ENCODE measurements around the gene ZBTB12. TPM values are rescaled to one million over a fixed set of nuclear protein-coding genes. Genes with fewer than 3 reads are reported as not detected.

Gene ZBTB12
- total RNA-seq, 2 experiments from 2014 or later: 17.6 to 20.2 TPM

GRCh38 chr6:31906122-31906521 lies 4.2 kb upstream of the ZBTB12 start:
- DNase-seq (ENCODE audit: low spot score): no peak
- BruUV-seq (replicated peaks): no TSS peak
- no peaks in the 10 kb centered on the region for H3K9me3 ChIP-seq (ENCODE audit: low read length)
- H3K4me3 ChIP-seq (ENCODE audit: low read depth, low read length, poor library complexity, severe bottlenecking): no peak overlapping the region
- no peak overlapping the region for H3K4me2 ChIP-seq (ENCODE audit: low read length)
- no peaks in the 10 kb centered on the region for H3K79me2 ChIP-seq (ENCODE audit: insufficient read depth, low read depth, low read length)
- ChIA-PET POLR2A (interaction anchor here (1.5 kb wide), 1 partner anchor 18 kb away, joined by 4 read pairs; no protein-coding TSS in a partner anchor), CTCF (ENCODE audit: unreplicated experiment) (no interaction called here)
- H3K4me1 ChIP-seq (ENCODE audit: insufficient read depth, low read length, poor library complexity, severe bottlenecking): peaks cover 14% of the 10 kb centered on the region
- no peak for TF ChIP-seq CTCF (conservative IDR thresholded peaks at IDR 0.05; ENCODE audit: low read length)
- TF ChIP-seq EZH2phosphoT487 (IDR thresholded peaks at IDR 0.05; ENCODE audit: borderline replicate concordance, low read depth, low read length): no peak
- no peaks in the 10 kb centered on the region for H4K20me1 ChIP-seq (ENCODE audit: insufficient read depth, low read length)
- no peaks in the 10 kb centered on the region for H3K9me2 ChIP-seq (ENCODE audit: insufficient read depth, low read length)
- H3K27ac ChIP-seq (ENCODE audit: low read depth, low read length, poor library complexity, severe bottlenecking): no peak overlapping the region
- no peaks in the 10 kb centered on the region for H3K36me3 ChIP-seq (ENCODE audit: insufficient read depth, low read length)
- intact Hi-C loops (cut with micrococcal nuclease; ENCODE audit: unreplicated experiment): no loop called here
- no peak overlapping the region for H2AFZ ChIP-seq (ENCODE audit: low read length)

GRCh38 chr6:31905041-31905440 lies 3.2 kb upstream of the ZBTB12 start:
- intact Hi-C loops (cut with micrococcal nuclease; ENCODE audit: unreplicated experiment): no loop called here
- no peak overlapping the region for H3K27ac ChIP-seq (ENCODE audit: low read depth, low read length, poor library complexity, severe bottlenecking)
- no peaks in the 10 kb centered on the region for H4K20me1 ChIP-seq (ENCODE audit: insufficient read depth, low read length)
- H3K9me2 ChIP-seq (ENCODE audit: insufficient read depth, low read length): no peaks in the 10 kb centered on the region
- POLR2A ChIA-PET: interaction anchor here (0.7 to 1.6 kb wide), 3 partner anchors 19 to 61 kb away, joined by 3 to 4 read pairs (median 4); no protein-coding TSS in a partner anchor
- no peaks in the 10 kb centered on the region for H3K9me3 ChIP-seq (ENCODE audit: low read length)
- no peak for DNase-seq (ENCODE audit: low spot score)
- no TSS peak for BruUV-seq (replicated peaks)
- H3K4me1 ChIP-seq (ENCODE audit: insufficient read depth, low read length, poor library complexity, severe bottlenecking): peaks cover 20% of the 10 kb centered on the region
- no peaks in the 10 kb centered on the region for H3K79me2 ChIP-seq (ENCODE audit: insufficient read depth, low read depth, low read length)
- CTCF ChIA-PET (ENCODE audit: unreplicated experiment): no interaction called here
- H3K36me3 ChIP-seq (ENCODE audit: insufficient read depth, low read length): no peaks in the 10 kb centered on the region
- no peak overlapping the region for H3K4me2 ChIP-seq (ENCODE audit: low read length)
- H3K4me3 ChIP-seq (ENCODE audit: low read depth, low read length, poor library complexity, severe bottlenecking): no peak overlapping the region
- H2AFZ ChIP-seq (ENCODE audit: low read length): no peak overlapping the region
- no peak for TF ChIP-seq EZH2phosphoT487 (IDR thresholded peaks at IDR 0.05; ENCODE audit: borderline replicate concordance, low read depth, low read length)
- no peak for TF ChIP-seq CTCF (conservative IDR thresholded peaks at IDR 0.05; ENCODE audit: low read length)

- Histone ChIP-seq H3K4me1 (ENCODE audit: insufficient read depth, low read length, poor library complexity, severe bottlenecking) (peaks cover 29% of the 10 kb centered on the region), H3K79me2 (ENCODE audit: insufficient read depth, low read depth, low read length) (no peaks in the 10 kb centered on the region; the same call in 1 of the 2 replicates), H3K4me3 (ENCODE audit: low read depth, low read length, poor library complexity, severe bottlenecking) (no peak overlapping the region), H3K36me3 (ENCODE audit: insufficient read depth, low read length) (no peaks in the 10 kb centered on the region), H2AFZ (ENCODE audit: low read length) (no peak overlapping the region), H3K4me2 (ENCODE audit: low read length) (no peak overlapping the region), H3K9me2 (ENCODE audit: insufficient read depth, low read length) (no peaks in the 10 kb centered on the region), H3K27ac (ENCODE audit: low read depth, low read length, poor library complexity, severe bottlenecking) (no peak overlapping the region), H4K20me1 (ENCODE audit: insufficient read depth, low read length) (no peaks in the 10 kb centered on the region), H3K9me3 (ENCODE audit: low read length) (no peaks in the 10 kb centered on the region)
- no TSS peak for BruUV-seq (replicated peaks)
- no peak for DNase-seq (ENCODE audit: low spot score)
- ChIA-PET CTCF (ENCODE audit: unreplicated experiment) (no interaction called here), POLR2A (interaction anchor here (1.6 kb wide), 1 partner anchor 54 kb away, joined by 3 read pairs; no protein-coding TSS in a partner anchor)
- TF ChIP-seq EZH2phosphoT487 (IDR thresholded peaks at IDR 0.05; ENCODE audit: borderline replicate concordance, low read depth, low read length): no peak
- TF ChIP-seq CTCF (conservative IDR thresholded peaks at IDR 0.05; ENCODE audit: low read length): no peak
- intact Hi-C loops (cut with micrococcal nuclease; ENCODE audit: unreplicated experiment): no loop called here
Measured at GRCh38 chr6:31903957-31904356, 2.1 kb upstream of the ZBTB12 start.

Measured in OCI-LY7 (cell line).